ENCODE measurements around the gene TNNT3.
"Not testable (repeated sequence)": the region's sequence is repeated elsewhere in the genome, so short reads cannot be mapped to it uniquely, and the experiment has no call there.

The TNNT3 gene

GRCh38 chr11:1882265-1883238 is 37.0 kb upstream of the TNNT3 start:
- Histone ChIP-seq H3K9ac (ENCODE audit: low read length) (no peak overlapping the region), H3K9me3 (ENCODE audit: control insufficient read depth, insufficient read depth, low read depth, low read length) (no peaks in the 10 kb centered on the region), H3K27ac (ENCODE audit: low read depth, low read length) (no peak overlapping the region), H3K27me3 (ENCODE audit: control insufficient read depth, insufficient read depth, low read length) (peaks cover 6% of the 10 kb centered on the region; the same call in 1 of the 2 replicates), H3K4me3 (ENCODE audit: low read depth, low read length) (no peak overlapping the region), H3K36me3 (ENCODE audit: control insufficient read depth, insufficient read depth, low read length) (no peaks in the 10 kb centered on the region), H3K4me1 (ENCODE audit: control insufficient read depth, insufficient read depth, low read length) (peaks cover 6% of the 10 kb centered on the region)

GRCh38 chr11:1883346-1884302 is 35.9 kb upstream of the TNNT3 start:
- peaks cover 7% of the 10 kb centered on the region; the same call in 1 of the 2 replicates for H3K27me3 ChIP-seq (ENCODE audit: control insufficient read depth, insufficient read depth, low read length)
- no peak overlapping the region for H3K27ac ChIP-seq (ENCODE audit: low read depth, low read length)
- no peak overlapping the region for H3K4me3 ChIP-seq (ENCODE audit: low read depth, low read length)
- H3K4me1 ChIP-seq (ENCODE audit: control insufficient read depth, insufficient read depth, low read length) = peaks cover 6% of the 10 kb centered on the region; the same call in 1 of the 2 replicates
- H3K9ac ChIP-seq (ENCODE audit: low read length) = no peak overlapping the region
- no peaks in the 10 kb centered on the region for H3K9me3 ChIP-seq (ENCODE audit: control insufficient read depth, insufficient read depth, low read depth, low read length)
- no peaks in the 10 kb centered on the region for H3K36me3 ChIP-seq (ENCODE audit: control insufficient read depth, insufficient read depth, low read length)

DNA sequence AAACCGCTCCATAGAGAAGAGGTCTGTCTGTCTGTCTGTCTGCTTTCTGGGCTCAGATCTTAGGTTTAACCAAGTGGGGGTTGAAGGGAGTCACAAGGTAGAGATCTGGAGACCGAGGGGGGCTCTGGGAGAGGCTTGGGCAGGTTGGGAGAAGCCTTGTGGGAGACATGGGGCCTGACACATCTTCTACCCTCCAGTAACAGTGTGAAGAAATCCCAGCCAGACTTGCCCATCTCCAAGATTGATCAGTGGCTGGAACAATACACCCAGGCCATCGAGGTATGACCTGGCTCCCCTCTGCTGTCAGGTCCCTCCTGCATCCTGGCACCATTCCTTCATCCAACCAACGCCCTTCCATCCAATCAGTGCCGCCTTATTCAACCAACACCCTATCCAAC is 35.2 kb upstream of the TNNT3 start:
- H3K4me3 ChIP-seq (ENCODE audit: low read depth, low read length) = no peak overlapping the region
- H3K9ac ChIP-seq (ENCODE audit: low read length) = no peak overlapping the region
- H3K36me3 ChIP-seq (ENCODE audit: control insufficient read depth, insufficient read depth, low read length) = no peaks in the 10 kb centered on the region
- peaks cover 6% of the 10 kb centered on the region; the same call in 1 of the 2 replicates for H3K4me1 ChIP-seq (ENCODE audit: control insufficient read depth, insufficient read depth, low read length)
- H3K27me3 ChIP-seq (ENCODE audit: control insufficient read depth, insufficient read depth, low read length) = peaks cover 7% of the 10 kb centered on the region; the same call in 1 of the 2 replicates
- no peaks in the 10 kb centered on the region for H3K9me3 ChIP-seq (ENCODE audit: control insufficient read depth, insufficient read depth, low read depth, low read length)
- H3K27ac ChIP-seq (ENCODE audit: low read depth, low read length) = no peak overlapping the region

DNA sequence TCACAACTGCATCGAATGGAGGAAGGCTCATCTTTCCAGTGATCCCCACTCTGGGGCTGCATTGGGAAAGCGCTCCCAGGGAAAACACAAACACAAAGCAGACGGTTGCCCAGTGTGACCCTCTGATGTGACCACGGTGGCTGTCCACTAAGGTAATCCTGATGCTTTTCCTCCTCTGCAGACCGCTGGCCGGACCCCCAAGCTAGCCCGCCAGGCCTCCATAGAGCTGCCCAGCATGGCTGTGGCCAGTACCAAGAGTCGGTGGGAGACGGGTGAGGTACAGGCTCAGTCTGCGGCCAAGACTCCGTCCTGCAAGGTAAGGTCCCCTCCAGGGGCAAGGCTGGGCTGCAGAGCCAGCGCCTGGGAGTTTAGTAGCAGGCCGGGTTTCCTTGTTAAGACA is 33.0 kb upstream of the TNNT3 start:
- not testable (repeated sequence) for H3K36me3 ChIP-seq (ENCODE audit: control insufficient read depth, insufficient read depth, low read length); H3K4me1 ChIP-seq (ENCODE audit: control insufficient read depth, insufficient read depth, low read length); H3K9ac ChIP-seq (ENCODE audit: low read length); H3K9me3 ChIP-seq (ENCODE audit: control insufficient read depth, insufficient read depth, low read depth, low read length); H3K27ac ChIP-seq (ENCODE audit: low read depth, low read length); H3K27me3 ChIP-seq (ENCODE audit: control insufficient read depth, insufficient read depth, low read length); H3K4me3 ChIP-seq (ENCODE audit: low read depth, low read length)

DNA sequence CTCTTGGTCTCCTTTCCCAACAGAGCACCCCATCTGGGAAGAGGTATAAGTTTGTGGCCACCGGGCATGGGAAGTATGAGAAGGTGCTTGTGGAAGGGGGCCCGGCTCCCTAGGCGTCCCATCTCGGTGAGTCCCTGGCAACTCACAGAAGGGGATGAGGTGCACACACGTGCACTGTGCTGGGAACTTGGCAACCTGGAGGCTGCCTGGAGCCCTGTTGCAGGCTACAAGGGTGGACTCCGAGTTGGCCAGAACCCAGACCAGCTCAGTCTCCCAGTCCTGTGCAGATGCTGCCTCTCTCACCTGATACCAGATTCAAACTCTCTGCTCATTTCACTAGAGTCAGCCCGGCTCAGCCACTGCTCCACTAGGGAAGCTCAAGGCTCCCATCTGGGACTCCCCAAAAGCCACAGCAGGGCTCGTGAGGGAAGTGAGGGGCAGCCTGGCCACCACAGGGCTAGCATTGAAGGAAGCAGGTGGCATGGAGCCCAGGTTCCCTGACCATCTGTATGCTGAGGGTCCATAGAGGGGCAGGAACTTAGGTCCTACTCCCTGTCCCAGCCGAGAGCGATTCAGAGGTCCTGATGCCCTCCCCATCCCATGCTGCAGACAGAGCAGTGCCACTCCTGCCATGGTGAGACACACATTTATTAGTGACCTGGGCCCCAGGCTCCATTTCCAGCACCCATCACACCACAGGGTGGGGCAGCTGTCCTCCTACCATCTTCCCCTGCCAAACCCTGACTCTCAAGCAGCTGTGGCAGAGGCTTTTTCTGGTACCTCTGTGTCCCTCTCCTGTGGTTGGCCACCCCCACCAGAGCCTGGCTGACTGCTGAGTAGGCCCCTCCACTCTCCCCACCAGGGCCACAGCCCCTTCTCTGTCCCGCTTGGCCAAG is 31.8 kb upstream of the TNNT3 start:
- H3K9me3 ChIP-seq (ENCODE audit: control insufficient read depth, insufficient read depth, low read depth, low read length) = no peaks in the 10 kb centered on the region
- H3K36me3 ChIP-seq (ENCODE audit: control insufficient read depth, insufficient read depth, low read length) = no peaks in the 10 kb centered on the region
- H3K4me1 ChIP-seq (ENCODE audit: control insufficient read depth, insufficient read depth, low read length) = peaks cover 2% of the 10 kb centered on the region; the same call in 1 of the 2 replicates
- peaks cover 7% of the 10 kb centered on the region; the same call in 1 of the 2 replicates for H3K27me3 ChIP-seq (ENCODE audit: control insufficient read depth, insufficient read depth, low read length)
- no peak overlapping the region for H3K27ac ChIP-seq (ENCODE audit: low read depth, low read length)
- H3K4me3 ChIP-seq (ENCODE audit: low read depth, low read length) = no peak overlapping the region
- H3K9ac ChIP-seq (ENCODE audit: low read length) = no peak overlapping the region

DNA sequence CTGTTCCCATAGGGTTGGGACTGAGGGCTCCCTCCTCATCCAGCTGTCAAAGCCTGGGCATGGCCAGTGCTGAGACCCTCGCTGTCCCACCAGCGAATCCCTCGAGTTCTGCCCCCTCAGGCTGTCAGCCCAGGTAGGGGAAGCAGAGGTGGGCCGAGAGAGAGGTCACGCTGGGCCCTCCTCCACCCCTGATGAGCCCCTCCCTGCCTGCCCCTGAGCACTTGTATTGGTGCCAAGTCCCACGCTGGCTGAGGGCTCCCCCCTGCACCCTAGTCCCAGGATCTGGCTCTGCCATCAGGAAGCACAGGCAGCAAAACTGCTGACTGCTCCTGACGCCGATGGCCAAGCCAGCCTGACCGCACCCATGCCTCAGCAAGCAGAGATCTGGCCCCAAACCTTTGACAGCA is 31.2 kb upstream of the TNNT3 start:
- Histone ChIP-seq H3K4me1 (ENCODE audit: control insufficient read depth, insufficient read depth, low read length) (no peaks in the 10 kb centered on the region), H3K27me3 (ENCODE audit: control insufficient read depth, insufficient read depth, low read length) (peaks cover 7% of the 10 kb centered on the region; the same call in 1 of the 2 replicates), H3K36me3 (ENCODE audit: control insufficient read depth, insufficient read depth, low read length) (no peaks in the 10 kb centered on the region)

DNA sequence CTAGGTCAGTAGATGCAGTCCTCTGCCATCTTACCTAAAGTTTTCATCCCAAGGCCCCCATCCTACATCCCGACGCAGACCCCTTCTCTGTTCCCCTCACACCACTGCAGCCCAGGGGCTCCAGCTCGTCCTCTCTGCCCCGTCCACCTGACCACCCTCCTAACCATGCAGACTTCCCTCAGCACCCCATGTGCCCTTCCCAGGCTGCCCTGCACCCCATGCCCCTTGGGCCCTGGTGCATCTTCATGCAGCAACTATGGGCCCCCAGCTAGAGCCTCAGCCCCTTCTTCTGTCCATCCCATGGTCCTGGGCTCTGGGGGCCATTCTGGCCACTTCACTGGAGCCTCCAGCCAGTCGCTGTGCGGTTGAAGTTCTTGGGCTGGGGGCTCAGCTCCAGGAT is 30.7 kb upstream of the TNNT3 start:
- no peaks in the 10 kb centered on the region for H3K9me3 ChIP-seq (ENCODE audit: control insufficient read depth, insufficient read depth, low read depth, low read length)
- H3K27ac ChIP-seq (ENCODE audit: low read depth, low read length) = no peak overlapping the region
- H3K9ac ChIP-seq (ENCODE audit: low read length) = no peak overlapping the region
- H3K4me1 ChIP-seq (ENCODE audit: control insufficient read depth, insufficient read depth, low read length) = no peaks in the 10 kb centered on the region
- no peaks in the 10 kb centered on the region for H3K36me3 ChIP-seq (ENCODE audit: control insufficient read depth, insufficient read depth, low read length)
- H3K27me3 ChIP-seq (ENCODE audit: control insufficient read depth, insufficient read depth, low read length) = peaks cover 7% of the 10 kb centered on the region; the same call in 1 of the 2 replicates
- H3K4me3 ChIP-seq (ENCODE audit: low read depth, low read length) = no peak overlapping the region

More for the DNA sequence above, 31.2 kb upstream of the TNNT3 start:
- Histone ChIP-seq H3K9ac (ENCODE audit: low read length) (no peak overlapping the region), H3K9me3 (ENCODE audit: control insufficient read depth, insufficient read depth, low read depth, low read length) (no peaks in the 10 kb centered on the region), H3K27ac (ENCODE audit: low read depth, low read length) (no peak overlapping the region), H3K4me3 (ENCODE audit: low read depth, low read length) (no peak overlapping the region)

- H3K9me3 ChIP-seq (ENCODE audit: control insufficient read depth, insufficient read depth, low read depth, low read length) = no peaks in the 10 kb centered on the region
- no peak overlapping the region for H3K27ac ChIP-seq (ENCODE audit: low read depth, low read length)
- H3K27me3 ChIP-seq (ENCODE audit: control insufficient read depth, insufficient read depth, low read length) = peaks cover 7% of the 10 kb centered on the region; the same call in 1 of the 2 replicates
- no peaks in the 10 kb centered on the region for H3K36me3 ChIP-seq (ENCODE audit: control insufficient read depth, insufficient read depth, low read length)
- H3K4me1 ChIP-seq (ENCODE audit: control insufficient read depth, insufficient read depth, low read length) = no peaks in the 10 kb centered on the region
- no peak overlapping the region for H3K4me3 ChIP-seq (ENCODE audit: low read depth, low read length)
- H3K9ac ChIP-seq (ENCODE audit: low read length) = no peak overlapping the region
Measured at GRCh38 chr11:1889224-1889930, 30.1 kb upstream of the TNNT3 start.

DNA sequence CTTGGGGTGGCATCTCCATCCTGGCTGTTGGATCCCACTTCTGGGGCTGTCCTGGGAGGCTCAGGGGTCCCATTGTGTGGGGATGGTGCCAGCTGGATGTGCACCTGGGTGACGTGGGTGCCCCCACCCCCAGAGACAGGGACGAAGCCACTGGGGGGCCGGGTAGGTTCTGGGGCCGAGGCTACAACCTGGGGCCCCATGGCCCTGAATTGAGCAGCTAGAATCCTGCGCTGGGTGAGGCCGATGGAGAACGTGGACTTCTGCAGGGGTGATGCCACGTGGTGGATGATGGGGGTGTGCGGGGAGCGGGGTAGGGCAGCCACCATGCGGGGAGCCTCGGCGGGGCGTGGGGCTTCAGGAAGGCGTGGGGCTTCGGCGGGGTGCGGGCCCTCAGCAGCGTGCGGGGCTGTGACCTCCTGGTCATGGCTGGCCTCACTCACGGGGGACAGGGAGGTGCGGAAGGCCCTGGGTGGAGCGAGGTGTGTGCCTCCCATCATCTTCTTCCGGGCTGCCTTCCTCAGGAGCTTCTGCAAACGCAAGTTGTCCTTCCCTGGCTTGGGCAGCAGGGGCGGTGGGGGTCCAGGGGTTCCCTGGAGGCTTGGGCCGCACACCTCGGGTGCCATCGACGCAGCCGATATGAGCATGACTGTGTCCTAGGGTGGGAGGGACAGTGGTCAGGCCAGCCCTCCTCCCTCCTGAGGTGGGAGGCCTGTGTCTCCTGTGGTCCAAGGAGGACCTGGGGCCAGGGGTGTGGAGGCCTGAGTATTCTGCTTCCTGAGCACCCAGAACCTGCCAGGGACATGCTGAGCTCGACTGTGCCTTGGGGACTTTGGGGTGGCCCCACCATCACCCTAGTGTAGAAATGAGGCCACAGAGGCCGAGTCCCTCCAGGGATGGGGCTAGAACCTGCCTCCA is 29.3 kb upstream of the TNNT3 start:
- H3K27ac ChIP-seq (ENCODE audit: low read depth, low read length) = no peak overlapping the region
- H3K9ac ChIP-seq (ENCODE audit: low read length) = no peak overlapping the region
- H3K9me3 ChIP-seq (ENCODE audit: control insufficient read depth, insufficient read depth, low read depth, low read length) = no peaks in the 10 kb centered on the region
- H3K4me3 ChIP-seq (ENCODE audit: low read depth, low read length) = no peak overlapping the region
- no peaks in the 10 kb centered on the region for H3K36me3 ChIP-seq (ENCODE audit: control insufficient read depth, insufficient read depth, low read length)
- no peaks in the 10 kb centered on the region for H3K4me1 ChIP-seq (ENCODE audit: control insufficient read depth, insufficient read depth, low read length)
- peaks cover 7% of the 10 kb centered on the region; the same call in 1 of the 2 replicates for H3K27me3 ChIP-seq (ENCODE audit: control insufficient read depth, insufficient read depth, low read length)

Measured in HUES6 (cell line).